HG02973 (cell line): ENCODE results near the gene CTDSP1.

Source experiments
- ATAC-seq: cut with Tn5 transposase; IDR thresholded peaks from one replicate; pipeline ENCODE4 v1.9.1; 2021; ENCODE audit warnings: moderate library complexity; ENCODE audit not compliant: unreplicated experiment

Gene CTDSP1

DNA sequence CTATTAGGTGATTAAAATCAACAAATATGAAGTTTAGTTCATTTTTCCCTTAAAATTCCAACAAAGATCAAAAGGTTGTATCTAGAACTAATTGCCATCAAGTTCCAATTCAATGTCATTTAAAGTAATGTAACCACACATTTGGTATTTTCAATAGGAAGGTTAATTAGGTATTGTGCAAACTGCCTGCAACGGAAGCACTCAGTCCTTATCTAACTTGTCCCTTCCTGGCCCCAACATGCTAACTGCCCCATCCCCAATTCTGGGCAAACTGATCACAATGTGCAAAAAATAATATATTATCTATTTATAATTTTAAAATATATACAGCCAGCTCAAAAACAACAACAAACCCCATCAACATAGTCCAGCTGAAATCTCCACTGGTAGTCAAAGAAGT lies 52.4 kb downstream of the CTDSP1 start:
- no peak for ATAC-seq
